GM19438 (cell line): Measurements from ENCODE around the gene SUSD1.
"Not testable (repeated sequence)": the region's sequence is repeated elsewhere in the genome, so short reads cannot be mapped to it uniquely, and the experiment has no call there.

Experiments used
- ATAC-seq: cut with Tn5 transposase; IDR thresholded peaks from one replicate; pipeline ENCODE4 v1.9.1; 2021; ENCODE audit warnings: low read depth; ENCODE audit not compliant: unreplicated experiment

SUSD1 gene

GRCh38 chr9:112073639-112074173 lies 101.4 kb downstream of the SUSD1 start:
- not testable (repeated sequence) for ATAC-seq

GRCh38 chr9:112072721-112073638 lies 102.1 kb downstream of the SUSD1 start:
- ATAC-seq: no peak

GRCh38 chr9:112069318-112070169 lies 105.6 kb downstream of the SUSD1 start:
- no peak for ATAC-seq

- ATAC-seq: no peak
Observed at GRCh38 chr9:112065806-112066606, 109.1 kb downstream of the SUSD1 start.

- ATAC-seq: no peak
Observed at GRCh38 chr9:112064871-112065270, 110.2 kb downstream of the SUSD1 start.

GRCh38 chr9:112063586-112063985 lies 111.5 kb downstream of the SUSD1 start:
- ATAC-seq: no peak

GRCh38 chr9:112063151-112063550 lies 111.9 kb downstream of the SUSD1 start:
- ATAC-seq: no peak

- peak; percentile 79 for ATAC-seq
Observed at GRCh38 chr9:112061152-112061740, 113.9 kb downstream of the SUSD1 start.

- ATAC-seq: no peak
Observed at GRCh38 chr9:112059966-112060320, 115.2 kb downstream of the SUSD1 start.

GRCh38 chr9:112059145-112059965 lies 115.7 kb downstream of the SUSD1 start:
- ATAC-seq: no peak

- ATAC-seq: no peak
Observed at GRCh38 chr9:112056996-112057395, 118.1 kb downstream of the SUSD1 start.

GRCh38 chr9:112054916-112055315 lies 120.2 kb downstream of the SUSD1 start:
- no peak for ATAC-seq

- no peak for ATAC-seq
Observed at GRCh38 chr9:112051812-112052211, 123.3 kb downstream of the SUSD1 start.

GRCh38 chr9:112050544-112051475 lies 124.3 kb downstream of the SUSD1 start:
- no peak for ATAC-seq

GRCh38 chr9:112049811-112050516 lies 125.1 kb downstream of the SUSD1 start:
- no peak for ATAC-seq

GRCh38 chr9:112048924-112049691 lies 126.0 kb downstream of the SUSD1 start:
- ATAC-seq: no peak

GRCh38 chr9:112047538-112048066 lies 127.5 kb downstream of the SUSD1 start:
- no peak for ATAC-seq
